Esophagus (tissue), 2 donors: Measurements from ENCODE around the gene FOXI3. TPM values are rescaled to one million over a fixed set of nuclear protein-coding genes. Genes with fewer than 3 reads are reported as not detected.

Source experiments
- H3K27ac ChIP-seq, 2 donors: one replicate each; pipeline ENCODE4 v1.5.1; 2013; ENCODE audit warnings: low read depth in 2 of 2, mild to moderate bottlenecking in 2 of 2, inconsistent platforms in 1 of 2, low read length in 1 of 2, moderate library complexity in 1 of 2
- H3K27me3 ChIP-seq, 2 donors: one replicate each; pipeline ENCODE4 v1.6.1; 2013; ENCODE audit warnings: low read length in 2 of 2, control low read depth in 1 of 2, mild to moderate bottlenecking in 1 of 2; ENCODE audit not compliant: insufficient read depth in 2 of 2, control insufficient read depth in 1 of 2
- H3K36me3 ChIP-seq, 2 donors: one replicate each; pipeline ENCODE4 v1.6.1; 2013; ENCODE audit warnings: low read length in 1 of 2; ENCODE audit not compliant: control insufficient read depth in 2 of 2, insufficient read depth in 2 of 2
- H3K4me1 ChIP-seq, 2 donors: one replicate each; pipeline ENCODE4 v1.6.1; 2013; ENCODE audit warnings: low read length in 1 of 2; ENCODE audit not compliant: control insufficient read depth in 2 of 2, insufficient read depth in 2 of 2
- H3K4me3 ChIP-seq, 2 donors: one replicate each; pipeline ENCODE4 v1.5.1; 2013; ENCODE audit warnings: low read length in 2 of 2, mild to moderate bottlenecking in 2 of 2, low read depth in 1 of 2, moderate library complexity in 1 of 2
- H3K9me3 ChIP-seq, 2 donors: one replicate each; pipeline ENCODE4 v1.6.1; 2013; ENCODE audit warnings: mild to moderate bottlenecking in 2 of 2, low read depth in 1 of 2, low read length in 1 of 2, moderate library complexity in 1 of 2; ENCODE audit not compliant: control insufficient read depth in 2 of 2, insufficient read depth in 1 of 2
- WGBS, 2 donors: extraction: QIAGEN DNeasy Blood & Tissue Kit; methylation state at CpG; one replicate each; pipeline ENCODE4 v1.1.7; 2013; 5-methylcytosine and 5-hydroxymethylcytosine counted together
- polyA plus RNA-seq, 2 donors: library from polyadenylated mRNA; stranded (reverse); fragments of 200-250 nt; gene quantifications; one replicate each; pipeline ENCODE4 v1.2.3, GENCODE V29; 2013
- donor health status: healthy with polysubstance abuse.
- donor health status: Bipolar disorder and iron deficiency.

Gene FOXI3
- polyA plus RNA-seq, 2 donors: not detected

DNA sequence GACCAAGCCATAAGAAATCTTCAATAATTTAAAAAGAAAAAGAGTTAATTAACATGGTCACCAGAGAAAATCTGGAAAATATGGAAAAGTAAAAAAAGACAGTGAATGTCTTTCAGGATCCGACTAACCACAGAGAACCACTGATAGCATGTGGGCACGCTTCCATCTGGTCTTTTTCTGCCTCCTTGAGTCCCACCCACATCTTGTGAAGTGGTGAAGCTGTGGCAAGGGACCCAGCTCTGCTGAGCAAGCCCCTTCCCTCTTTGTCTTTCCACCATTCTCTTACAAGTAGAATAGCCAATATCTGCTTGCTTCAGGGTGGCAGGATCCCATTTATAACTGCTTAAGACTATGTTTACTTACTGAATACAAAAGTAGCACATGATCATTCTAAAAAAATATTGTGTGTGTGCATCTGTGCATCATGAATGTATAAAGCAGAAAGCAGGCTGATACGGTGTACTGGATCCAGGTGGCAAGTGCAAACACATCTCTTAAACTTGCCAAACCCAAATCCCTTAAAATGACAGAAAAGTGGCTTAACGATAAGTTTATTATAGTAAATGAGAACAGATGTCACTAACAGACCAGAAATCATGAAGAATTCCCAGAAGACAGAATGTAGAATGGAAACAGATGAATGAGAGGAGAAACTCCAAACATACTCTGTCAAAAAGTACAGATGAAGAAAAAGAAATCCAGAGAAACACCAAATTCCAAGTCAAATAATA is 52.3 kb downstream of the FOXI3 start:
- no peaks in the 10 kb centered on the region for H3K36me3 ChIP-seq
- no peak overlapping the region for H3K4me3 ChIP-seq
- H3K9me3 ChIP-seq: no peaks in the 10 kb centered on the region
- no peak overlapping the region for H3K27ac ChIP-seq
- no peaks in the 10 kb centered on the region for H3K4me1 ChIP-seq
- 34 to 39% methylated on average over 4 of the region's 4 CpGs for WGBS, 2 donors
- H3K27me3 ChIP-seq: peaks cover 2 to 5% of the 10 kb centered on the region in 2 donors

DNA sequence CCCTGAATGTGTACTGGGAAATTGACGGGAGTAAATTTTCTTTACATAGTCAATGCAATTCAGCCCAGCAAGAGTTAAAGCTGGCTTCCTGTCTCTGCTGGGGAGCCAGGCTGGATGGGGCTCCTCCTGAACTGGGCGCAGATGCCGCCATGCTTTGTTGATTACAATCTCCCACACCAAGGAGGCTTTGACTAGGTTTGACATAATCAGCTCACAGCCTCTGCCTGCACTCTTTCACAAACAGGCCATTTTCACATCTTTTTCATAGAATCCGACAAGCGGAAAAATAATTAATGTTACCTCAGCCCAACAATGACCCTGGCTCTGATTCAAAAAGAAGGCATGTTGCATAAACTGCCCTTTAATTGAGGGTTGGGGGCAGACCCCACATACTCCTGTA is 54.3 kb downstream of the FOXI3 start:
- Histone ChIP-seq H3K36me3 (no peaks in the 10 kb centered on the region), H3K27ac (no peak overlapping the region), H3K4me3 (no peak overlapping the region), H3K4me1 (no peaks in the 10 kb centered on the region), H3K9me3 (no peaks in the 10 kb centered on the region), H3K27me3 (peaks cover 2 to 5% of the 10 kb centered on the region in 2 donors)
- 63 to 71% methylated on average over 5 of the region's 5 CpGs for WGBS, 2 donors

Other genes starting within 250 kb of the FOXI3 start
- gene EIF2AK3, start 174.8 kb upstream of the FOXI3 start, polyA plus RNA-seq: 1 to 10 TPM; 2.5 to 5.7 TPM
- 10 to 100 TPM; 18.9 to 20.1 TPM for gene RPIA, start 239.0 kb upstream of the FOXI3 start, polyA plus RNA-seq